GM23338 (cell line): ENCODE data around the gene SMURF1. TPM values are rescaled to one million over a fixed set of nuclear protein-coding genes. Genes with fewer than 3 reads are reported as not detected.

ENCODE experiments used
- ATAC-seq: fragments of 200-7000 bp; cut with Tn5 transposase; 3 replicates; pipeline ENCODE4 v1.9.1; 2020
- DNase-seq: peaks from one replicate; pipeline ENCODE4 v3.0.0-alpha.2; 2015; ENCODE audit warnings: low spot score
- H2AFZ ChIP-seq: fragments of 200-600 bp; sonication (generic); 2 replicates; pipeline ENCODE4 v1.8.0; 2016; ENCODE audit warnings: antibody characterized with exemption, mild to moderate bottlenecking, moderate library complexity
- H3F3A ChIP-seq: fragments of 200-600 bp; sonication (generic); replicated peaks from 2 replicates; pipeline ENCODE4 v1.8.0; 2017; ENCODE audit warnings: antibody characterized with exemption, mixed run types, low read depth
- H3K27ac ChIP-seq: fragments of 200-600 bp; sonication (generic); 2 replicates; pipeline ENCODE4 v1.6.1; 2016; ENCODE audit warnings: low read depth
- H3K27me3 ChIP-seq: fragments of 200-600 bp; sonication (generic); 2 replicates; pipeline ENCODE4 v1.8.0; 2016; ENCODE audit warnings: mild to moderate bottlenecking, mixed run types, moderate library complexity; ENCODE audit not compliant: insufficient read depth
- H3K36me3 ChIP-seq: fragments of 200-600 bp; sonication (generic); 2 replicates; pipeline ENCODE4 v1.8.0; 2016; ENCODE audit warnings: mild to moderate bottlenecking; ENCODE audit not compliant: insufficient read depth
- H3K4me1 ChIP-seq: fragments of 200-600 bp; sonication (generic); 2 replicates; pipeline ENCODE4 v1.8.0; 2016; ENCODE audit warnings: mild to moderate bottlenecking, moderate library complexity; ENCODE audit not compliant: insufficient read depth
- H3K4me2 ChIP-seq: fragments of 200-600 bp; sonication (generic); 2 replicates; pipeline ENCODE4 v1.7.1; 2017; ENCODE audit warnings: mixed run types
- H3K4me3 ChIP-seq: fragments of 200-600 bp; sonication (generic); 2 replicates; pipeline ENCODE4 v1.6.1; 2016; ENCODE audit warnings: mixed run types
- H3K79me2 ChIP-seq: fragments of 200-600 bp; sonication (generic); replicated peaks from 2 replicates; pipeline ENCODE4 v1.8.0; 2017; ENCODE audit warnings: mild to moderate bottlenecking; ENCODE audit not compliant: insufficient read depth
- H3K9me2 ChIP-seq: fragments of 200-600 bp; sonication (generic); 2 replicates; pipeline ENCODE4 v1.8.0; 2017; ENCODE audit not compliant: insufficient read depth
- H4K20me1 ChIP-seq: fragments of 200-600 bp; sonication (generic); replicated peaks from 2 replicates; pipeline ENCODE4 v1.8.0; 2017; ENCODE audit warnings: mild to moderate bottlenecking; ENCODE audit not compliant: insufficient read depth
- H3K27ac Mint-ChIP-seq: 2 replicates; pipeline ENCODE4 v1.8.0; 2020; ENCODE audit warnings: inconsistent platforms, mild to moderate bottlenecking, moderate library complexity, mixed read lengths
- H3K27me3 Mint-ChIP-seq: 3 replicates; pipeline ENCODE4 v1.8.0; 2022; ENCODE audit warnings: low read depth, mild to moderate bottlenecking, moderate library complexity, mixed read lengths, inconsistent platforms; ENCODE audit not compliant: insufficient read depth, poor library complexity
- H3K36me3 Mint-ChIP-seq: 3 replicates; pipeline ENCODE4 v1.8.0; 2021; ENCODE audit warnings: low read depth, mild to moderate bottlenecking, inconsistent platforms, moderate library complexity, mixed read lengths
- H3K4me1 Mint-ChIP-seq: 3 replicates; pipeline ENCODE4 v1.8.0; 2020; ENCODE audit warnings: mild to moderate bottlenecking, inconsistent platforms, mixed read lengths
- H3K4me3 Mint-ChIP-seq: 3 replicates; pipeline ENCODE4 v1.8.0; 2021; ENCODE audit warnings: moderate library complexity, mild to moderate bottlenecking, inconsistent platforms, mixed read lengths
- H3K9me3 Mint-ChIP-seq: 3 replicates; pipeline ENCODE4 v1.8.0; 2020; ENCODE audit warnings: moderate library complexity, mild to moderate bottlenecking, inconsistent platforms, mixed read lengths
- EZH2 ChIP-seq: fragments of 200-600 bp; sonication (generic); IDR thresholded peaks from one replicate; pipeline ENCODE4 v1.8.0; 2017; ENCODE audit warnings: antibody characterized with exemption, mild to moderate bottlenecking, low read depth; ENCODE audit not compliant: unreplicated experiment
- JUNB ChIP-seq: IDR thresholded peaks from one replicate; pipeline ENCODE4 v1.6.1; 2016; ENCODE audit warnings: antibody characterized with exemption; ENCODE audit not compliant: unreplicated experiment
- POLR2AphosphoS5 ChIP-seq: IDR thresholded peaks from 2 replicates; pipeline ENCODE4 v1.6.1; 2016; ENCODE audit warnings: antibody characterized with exemption, low read depth
- polyA plus RNA-seq: library from polyadenylated mRNA; unstranded; fragments of >200 nt; fragmentation: Nextera tagmentation; extraction: Ambion mirVana; gene quantifications from 2 replicates; pipeline ENCODE4 v1.2.1, GENCODE V29; 2016
- total RNA-seq: library from RNA; depleted of rRNA; stranded (reverse); fragments of >200 nt; shearing (Covaris generic); gene quantifications from 2 replicates; pipeline ENCODE4 v1.2.3, GENCODE V29; 2014
- TF ChIP-seq, protein P1 (sequence below): fragments of 250-450 bp; sonication (Bioruptor Pico); IDR thresholded peaks from 2 replicates; pipeline ENCODE4 v1.5.0; 2020; ENCODE audit warnings: mild to moderate bottlenecking, moderate library complexity
- TF ChIP-seq, protein P2 (sequence below): IDR thresholded peaks from 2 replicates; pipeline ENCODE4 v1.6.1; 2016; ENCODE audit warnings: antibody characterized with exemption

The SMURF1 gene
- total and polyA plus RNA-seq, 2 experiments from 2014 or later = 5.8 to 23.9 TPM

DNA sequence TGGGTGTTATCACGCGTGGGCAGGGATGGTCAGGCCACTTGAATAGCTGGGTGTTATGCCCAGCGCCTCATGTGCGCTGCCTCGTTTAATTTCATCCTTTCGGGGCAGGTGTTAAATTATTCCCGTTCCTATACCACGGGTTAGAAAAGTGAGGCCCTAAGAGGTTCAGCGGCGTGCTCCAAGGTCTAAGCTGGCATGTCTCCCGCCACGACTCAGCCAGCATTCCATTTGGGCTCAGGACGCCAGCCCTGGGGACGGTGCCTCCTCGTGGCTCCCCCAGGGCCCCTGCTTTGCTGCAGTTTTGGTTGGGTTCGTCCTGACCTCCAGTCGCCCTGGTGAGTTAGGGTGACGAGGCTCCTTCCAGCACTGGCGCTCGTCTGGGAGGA, 141.1 kb downstream of the SMURF1 start (continued):
- TF ChIP-seq, protein P1, sequence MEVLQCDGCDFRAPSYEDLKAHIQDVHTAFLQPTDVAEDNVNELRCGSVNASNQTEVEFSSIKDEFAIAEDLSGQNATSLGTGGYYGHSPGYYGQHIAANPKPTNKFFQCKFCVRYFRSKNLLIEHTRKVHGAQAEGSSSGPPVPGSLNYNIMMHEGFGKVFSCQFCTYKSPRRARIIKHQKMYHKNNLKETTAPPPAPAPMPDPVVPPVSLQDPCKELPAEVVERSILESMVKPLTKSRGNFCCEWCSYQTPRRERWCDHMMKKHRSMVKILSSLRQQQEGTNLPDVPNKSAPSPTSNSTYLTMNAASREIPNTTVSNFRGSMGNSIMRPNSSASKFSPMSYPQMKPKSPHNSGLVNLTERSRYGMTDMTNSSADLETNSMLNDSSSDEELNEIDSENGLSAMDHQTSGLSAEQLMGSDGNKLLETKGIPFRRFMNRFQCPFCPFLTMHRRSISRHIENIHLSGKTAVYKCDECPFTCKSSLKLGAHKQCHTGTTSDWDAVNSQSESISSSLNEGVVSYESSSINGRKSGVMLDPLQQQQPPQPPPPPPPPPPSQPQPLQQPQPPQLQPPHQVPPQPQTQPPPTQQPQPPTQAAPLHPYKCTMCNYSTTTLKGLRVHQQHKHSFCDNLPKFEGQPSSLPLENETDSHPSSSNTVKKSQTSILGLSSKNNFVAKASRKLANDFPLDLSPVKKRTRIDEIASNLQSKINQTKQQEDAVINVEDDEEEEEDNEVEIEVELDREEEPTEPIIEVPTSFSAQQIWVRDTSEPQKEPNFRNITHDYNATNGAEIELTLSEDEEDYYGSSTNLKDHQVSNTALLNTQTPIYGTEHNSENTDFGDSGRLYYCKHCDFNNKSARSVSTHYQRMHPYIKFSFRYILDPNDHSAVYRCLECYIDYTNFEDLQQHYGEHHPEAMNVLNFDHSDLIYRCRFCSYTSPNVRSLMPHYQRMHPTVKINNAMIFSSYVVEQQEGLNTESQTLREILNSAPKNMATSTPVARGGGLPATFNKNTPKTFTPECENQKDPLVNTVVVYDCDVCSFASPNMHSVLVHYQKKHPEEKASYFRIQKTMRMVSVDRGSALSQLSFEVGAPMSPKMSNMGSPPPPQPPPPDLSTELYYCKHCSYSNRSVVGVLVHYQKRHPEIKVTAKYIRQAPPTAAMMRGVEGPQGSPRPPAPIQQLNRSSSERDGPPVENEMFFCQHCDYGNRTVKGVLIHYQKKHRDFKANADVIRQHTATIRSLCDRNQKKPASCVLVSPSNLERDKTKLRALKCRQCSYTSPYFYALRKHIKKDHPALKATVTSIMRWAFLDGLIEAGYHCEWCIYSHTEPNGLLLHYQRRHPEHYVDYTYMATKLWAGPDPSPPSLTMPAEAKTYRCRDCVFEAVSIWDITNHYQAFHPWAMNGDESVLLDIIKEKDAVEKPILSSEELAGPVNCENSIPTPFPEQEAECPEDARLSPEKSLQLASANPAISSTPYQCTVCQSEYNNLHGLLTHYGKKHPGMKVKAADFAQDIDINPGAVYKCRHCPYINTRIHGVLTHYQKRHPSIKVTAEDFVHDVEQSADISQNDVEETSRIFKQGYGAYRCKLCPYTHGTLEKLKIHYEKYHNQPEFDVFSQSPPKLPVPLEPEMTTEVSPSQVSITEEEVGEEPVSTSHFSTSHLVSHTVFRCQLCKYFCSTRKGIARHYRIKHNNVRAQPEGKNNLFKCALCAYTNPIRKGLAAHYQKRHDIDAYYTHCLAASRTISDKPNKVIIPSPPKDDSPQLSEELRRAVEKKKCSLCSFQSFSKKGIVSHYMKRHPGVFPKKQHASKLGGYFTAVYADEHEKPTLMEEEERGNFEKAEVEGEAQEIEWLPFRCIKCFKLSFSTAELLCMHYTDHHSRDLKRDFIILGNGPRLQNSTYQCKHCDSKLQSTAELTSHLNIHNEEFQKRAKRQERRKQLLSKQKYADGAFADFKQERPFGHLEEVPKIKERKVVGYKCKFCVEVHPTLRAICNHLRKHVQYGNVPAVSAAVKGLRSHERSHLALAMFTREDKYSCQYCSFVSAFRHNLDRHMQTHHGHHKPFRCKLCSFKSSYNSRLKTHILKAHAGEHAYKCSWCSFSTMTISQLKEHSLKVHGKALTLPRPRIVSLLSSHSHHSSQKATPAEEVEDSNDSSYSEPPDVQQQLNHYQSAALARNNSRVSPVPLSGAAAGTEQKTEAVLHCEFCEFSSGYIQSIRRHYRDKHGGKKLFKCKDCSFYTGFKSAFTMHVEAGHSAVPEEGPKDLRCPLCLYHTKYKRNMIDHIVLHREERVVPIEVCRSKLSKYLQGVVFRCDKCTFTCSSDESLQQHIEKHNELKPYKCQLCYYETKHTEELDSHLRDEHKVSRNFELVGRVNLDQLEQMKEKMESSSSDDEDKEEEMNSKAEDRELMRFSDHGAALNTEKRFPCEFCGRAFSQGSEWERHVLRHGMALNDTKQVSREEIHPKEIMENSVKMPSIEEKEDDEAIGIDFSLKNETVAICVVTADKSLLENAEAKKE (CRISPR knock-in tag) = no peak
- TF ChIP-seq JUNB (no peak), POLR2AphosphoS5 (no peak), EZH2 (no peak)
- TF ChIP-seq, protein P2, sequence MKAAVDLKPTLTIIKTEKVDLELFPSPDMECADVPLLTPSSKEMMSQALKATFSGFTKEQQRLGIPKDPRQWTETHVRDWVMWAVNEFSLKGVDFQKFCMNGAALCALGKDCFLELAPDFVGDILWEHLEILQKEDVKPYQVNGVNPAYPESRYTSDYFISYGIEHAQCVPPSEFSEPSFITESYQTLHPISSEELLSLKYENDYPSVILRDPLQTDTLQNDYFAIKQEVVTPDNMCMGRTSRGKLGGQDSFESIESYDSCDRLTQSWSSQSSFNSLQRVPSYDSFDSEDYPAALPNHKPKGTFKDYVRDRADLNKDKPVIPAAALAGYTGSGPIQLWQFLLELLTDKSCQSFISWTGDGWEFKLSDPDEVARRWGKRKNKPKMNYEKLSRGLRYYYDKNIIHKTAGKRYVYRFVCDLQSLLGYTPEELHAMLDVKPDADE = no peak

DNA sequence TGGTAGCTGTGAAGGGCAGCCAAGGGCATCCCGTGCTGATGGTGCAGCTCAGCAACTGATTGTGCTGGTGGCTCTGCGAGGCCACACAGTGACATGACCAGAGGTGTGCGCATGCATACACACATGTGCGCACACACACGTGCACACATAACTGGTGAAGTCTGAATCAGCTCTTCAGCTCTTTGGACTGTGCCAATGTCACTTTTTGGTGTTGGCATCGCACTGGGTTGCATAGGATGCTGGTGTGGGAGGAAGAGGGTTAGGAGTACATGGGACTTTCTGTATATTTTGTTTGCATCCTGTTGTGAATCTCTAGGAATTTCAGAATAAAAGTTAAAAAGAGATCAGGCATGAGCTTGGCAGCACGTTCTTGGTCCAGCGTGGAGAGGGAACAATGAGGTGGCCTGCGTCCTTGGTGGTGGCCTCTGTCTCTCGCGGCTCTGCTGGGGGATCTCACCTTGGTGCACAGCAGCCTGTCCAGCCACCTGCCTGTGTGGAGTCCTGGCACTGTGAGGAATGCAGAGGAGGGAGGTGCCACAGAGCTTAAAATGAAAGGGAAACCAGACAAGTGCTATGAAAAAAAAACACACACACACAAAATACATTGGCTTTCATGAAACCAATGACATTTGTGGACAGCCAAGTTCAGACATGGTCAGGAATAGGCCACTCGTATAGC, 141.6 kb downstream of the SMURF1 start:
- H3K36me3 ChIP-seq = peaks cover 6% of the 10 kb centered on the region; the same call in 1 of the 2 replicates
- Mint-ChIP-seq H3K27ac (no peak overlapping the region; the same call in none of the 2 replicates), H3K4me3 (no peak overlapping the region), H3K4me1 (no peaks in the 10 kb centered on the region; the same call in 2 of the 3 replicates), H3K27me3 (peaks cover 4% of the 10 kb centered on the region), H3K36me3 (peaks cover 61% of the 10 kb centered on the region), H3K9me3 (no peaks in the 10 kb centered on the region)
- H3F3A ChIP-seq = no peaks in the 10 kb centered on the region
- no peaks in the 10 kb centered on the region for H3K27me3 ChIP-seq
- no peaks in the 10 kb centered on the region; the same call in 1 of the 2 replicates for H4K20me1 ChIP-seq
- no peaks in the 10 kb centered on the region for H3K79me2 ChIP-seq
- no peak overlapping the region for H3K4me3 ChIP-seq
- H3K9me2 ChIP-seq = no peaks in the 10 kb centered on the region
- no peak overlapping the region for H2AFZ ChIP-seq
- H3K4me2 ChIP-seq = no peak overlapping the region
- DNase-seq (no peak), ATAC-seq (no peak)
- no peaks in the 10 kb centered on the region for H3K4me1 ChIP-seq
- H3K27ac ChIP-seq = no peak overlapping the region
- no peak for TF ChIP-seq EZH2
- TF ChIP-seq POLR2AphosphoS5 = no peak
- TF ChIP-seq, protein P1 (CRISPR knock-in tag) = no peak
